Lower leg skin (tissue), 4 donors: ENCODE measurements around the gene FASTKD3. TPM values are rescaled to one million over a fixed set of nuclear protein-coding genes. Genes with fewer than 3 reads are reported as not detected.

Experiments
- DNase-seq, 2 donors: peaks; one replicate each; pipeline ENCODE4 v3.0.0-alpha.2; 2019; ENCODE audit warnings: low spot score in 2 of 2
- H3K4me3 ChIP-seq: fragments of 200-600 bp; sonication (generic); 2 replicates; pipeline ENCODE4 v1.5.1; 2017; ENCODE audit warnings: mild to moderate bottlenecking, low read depth; ENCODE audit not compliant: poor library complexity, severe bottlenecking
- POLR2A ChIP-seq, 2 donors: fragments of 450-650 bp; IDR thresholded peaks; one replicate each; pipeline ENCODE4 v1.6.1; 2016 to 2017; ENCODE audit warnings: antibody characterized with exemption in 2 of 2, mild to moderate bottlenecking in 1 of 2, moderate library complexity in 1 of 2
- WGBS, 2 donors: methylation state at CpG; one replicate each; pipeline ENCODE4 v1.1.5; 2018; 5-methylcytosine and 5-hydroxymethylcytosine counted together
- intact Hi-C: fragments of 100-400 bp; cut with DNase I; formaldehyde crosslinking; loops from one replicate; pipeline ENCODE4 v1.15.0; 2023; ENCODE audit warnings: low total_unique reads
- total RNA-seq, 4 donors: library from RNA; depleted of rRNA; stranded (reverse); fragments of >200 nt; gene quantifications; one replicate each; pipeline ENCODE4 v1.1.0, GENCODE V29; 2016
- TF ChIP-seq, protein P1 (sequence below), 3 donors: fragments of 450-650 bp; IDR thresholded peaks; one replicate each; pipeline ENCODE4 v1.5.1; 2016; ENCODE audit warnings: antibody characterized with exemption in 3 of 3, mild to moderate bottlenecking in 3 of 3, moderate library complexity in 2 of 3

The FASTKD3 gene
- total RNA-seq, 4 donors from 2014 or later = 6.0 to 17.6 (median 8.4) TPM

DNA sequence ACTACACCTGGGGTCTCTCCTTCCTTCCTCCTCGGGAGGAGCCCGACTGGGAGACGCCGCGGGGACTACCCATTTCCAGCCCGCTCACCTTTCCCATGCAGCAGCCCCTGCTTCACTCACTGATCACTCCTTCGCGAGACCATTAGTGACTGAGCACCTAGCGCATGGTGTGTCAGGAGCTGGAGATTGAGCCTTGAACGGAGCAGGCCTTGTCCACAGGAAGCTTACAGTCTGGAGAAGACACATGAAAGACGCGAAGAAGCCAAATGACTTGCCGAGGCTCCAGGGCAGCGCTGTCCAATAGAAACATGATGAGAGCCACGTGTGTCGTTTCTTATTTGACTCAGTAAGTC is 17.6 kb downstream of the FASTKD3 start:
- TF ChIP-seq, protein P1, sequence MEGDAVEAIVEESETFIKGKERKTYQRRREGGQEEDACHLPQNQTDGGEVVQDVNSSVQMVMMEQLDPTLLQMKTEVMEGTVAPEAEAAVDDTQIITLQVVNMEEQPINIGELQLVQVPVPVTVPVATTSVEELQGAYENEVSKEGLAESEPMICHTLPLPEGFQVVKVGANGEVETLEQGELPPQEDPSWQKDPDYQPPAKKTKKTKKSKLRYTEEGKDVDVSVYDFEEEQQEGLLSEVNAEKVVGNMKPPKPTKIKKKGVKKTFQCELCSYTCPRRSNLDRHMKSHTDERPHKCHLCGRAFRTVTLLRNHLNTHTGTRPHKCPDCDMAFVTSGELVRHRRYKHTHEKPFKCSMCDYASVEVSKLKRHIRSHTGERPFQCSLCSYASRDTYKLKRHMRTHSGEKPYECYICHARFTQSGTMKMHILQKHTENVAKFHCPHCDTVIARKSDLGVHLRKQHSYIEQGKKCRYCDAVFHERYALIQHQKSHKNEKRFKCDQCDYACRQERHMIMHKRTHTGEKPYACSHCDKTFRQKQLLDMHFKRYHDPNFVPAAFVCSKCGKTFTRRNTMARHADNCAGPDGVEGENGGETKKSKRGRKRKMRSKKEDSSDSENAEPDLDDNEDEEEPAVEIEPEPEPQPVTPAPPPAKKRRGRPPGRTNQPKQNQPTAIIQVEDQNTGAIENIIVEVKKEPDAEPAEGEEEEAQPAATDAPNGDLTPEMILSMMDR (IDR thresholded peaks at IDR 0.05) = no peak
- no peak for TF ChIP-seq POLR2A (IDR thresholded peaks at IDR 0.05)
- DNase-seq = no peak
- intact Hi-C loops = no loop called here
- 58 to 66% methylated on average over 16 of the region's 16 CpGs for WGBS, 2 donors
- H3K4me3 ChIP-seq = no peak overlapping the region

DNA sequence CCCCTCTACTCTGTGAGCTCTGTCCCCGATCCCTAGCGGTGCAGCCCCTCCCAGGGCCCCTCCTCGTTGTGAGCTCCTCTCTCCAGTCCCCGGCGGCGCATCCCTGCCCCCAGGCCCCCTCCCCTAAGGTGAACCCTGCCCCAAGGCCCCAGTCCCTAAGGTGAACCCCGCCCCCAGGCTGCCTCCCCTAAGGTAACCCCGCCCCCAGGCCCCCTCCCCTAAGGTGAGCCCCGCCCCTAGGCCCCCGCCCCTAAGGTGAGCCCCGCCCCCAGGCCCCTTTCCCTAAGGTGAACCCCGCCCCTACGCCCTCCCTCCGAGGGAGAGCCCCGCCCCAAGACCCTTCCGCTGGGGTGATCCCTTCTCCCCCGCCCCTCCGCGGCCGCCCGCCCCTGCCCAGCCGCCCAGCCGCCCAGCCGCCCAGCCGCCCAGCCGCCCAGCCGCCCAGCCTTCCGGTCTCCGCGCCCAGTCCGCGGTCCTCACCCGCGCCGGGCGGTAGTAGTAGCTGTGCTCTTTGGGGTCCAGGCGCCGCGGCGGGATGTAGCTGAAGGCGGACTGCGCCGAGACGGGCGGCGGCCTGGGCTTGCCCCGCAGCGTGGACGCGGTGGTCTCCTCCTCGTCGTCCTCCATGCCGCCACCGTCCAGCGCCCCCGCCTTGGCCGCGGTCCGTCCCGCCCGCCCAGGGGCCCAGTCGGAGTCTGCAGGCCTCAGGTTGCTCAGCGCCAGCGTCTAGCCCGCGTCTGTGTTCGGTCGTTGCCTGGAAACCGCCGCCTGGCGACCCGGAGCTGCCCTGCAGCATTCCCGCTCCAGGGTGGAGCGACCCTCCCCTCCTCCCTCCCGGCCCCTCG is 18.2 kb downstream of the FASTKD3 start, which contains the start of gene CFAP90:
TSS of gene CFAP90 (minus strand) at position 739 of the 845 bp plus-strand sequence. CDS start at position 627, 112 bp downstream.
- intact Hi-C loops = no loop called here
- H3K4me3 ChIP-seq = no peak within 1 kb of the TSS
- no peak for DNase-seq
- TF ChIP-seq, protein P1 (IDR thresholded peaks at IDR 0.05) = no peak
- no peak for TF ChIP-seq POLR2A (IDR thresholded peaks at IDR 0.05)
- WGBS, 2 donors = 4 to 13% methylated on average over 20 to 37 of the region's 76 CpGs

DNA sequence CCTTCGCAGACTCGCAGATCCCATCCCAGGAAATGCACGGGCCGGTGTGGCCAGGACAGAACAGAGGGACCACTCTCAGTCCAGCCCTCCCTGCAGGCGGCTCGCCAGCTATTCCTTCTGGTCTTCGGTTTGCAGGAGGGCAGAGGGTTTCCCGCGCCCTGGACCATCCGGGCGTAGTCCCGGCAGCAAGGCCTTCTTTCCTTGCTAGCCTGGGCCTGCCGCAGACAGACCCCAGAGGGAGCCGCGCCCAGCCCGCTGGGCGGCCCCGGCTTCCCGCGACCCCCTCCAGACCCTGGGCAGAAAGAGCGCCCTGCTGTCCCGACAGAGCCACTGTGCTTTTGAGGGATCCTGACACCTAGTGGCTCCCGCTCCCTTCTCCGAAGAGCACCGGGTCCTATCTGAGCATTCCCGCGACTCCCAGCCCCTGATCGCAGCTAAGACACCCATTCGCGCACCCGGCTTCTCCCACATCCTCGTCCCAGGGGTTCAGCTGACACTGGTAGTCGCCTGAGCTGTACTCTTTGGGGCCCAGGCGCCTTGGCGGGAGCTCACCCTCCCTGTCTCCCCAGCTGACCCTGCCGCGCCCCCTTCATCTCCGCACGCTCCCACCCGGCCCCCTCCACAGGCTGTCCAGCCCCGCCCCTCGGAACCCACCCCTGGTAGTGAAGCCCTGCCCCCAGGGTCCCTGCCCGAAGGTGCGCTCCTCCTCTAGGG is 19.0 kb downstream of the FASTKD3 start:
- no peak overlapping the region for H3K4me3 ChIP-seq
- WGBS, 2 donors = 5 to 7% methylated on average over 31 to 35 of the region's 44 CpGs
- intact Hi-C loops = no loop called here
- peak in 1 of 2 donors; percentile 91 for DNase-seq
- no peak for TF ChIP-seq POLR2A (IDR thresholded peaks at IDR 0.05)
- TF ChIP-seq, protein P1 (IDR thresholded peaks at IDR 0.05) = no peak

DNA sequence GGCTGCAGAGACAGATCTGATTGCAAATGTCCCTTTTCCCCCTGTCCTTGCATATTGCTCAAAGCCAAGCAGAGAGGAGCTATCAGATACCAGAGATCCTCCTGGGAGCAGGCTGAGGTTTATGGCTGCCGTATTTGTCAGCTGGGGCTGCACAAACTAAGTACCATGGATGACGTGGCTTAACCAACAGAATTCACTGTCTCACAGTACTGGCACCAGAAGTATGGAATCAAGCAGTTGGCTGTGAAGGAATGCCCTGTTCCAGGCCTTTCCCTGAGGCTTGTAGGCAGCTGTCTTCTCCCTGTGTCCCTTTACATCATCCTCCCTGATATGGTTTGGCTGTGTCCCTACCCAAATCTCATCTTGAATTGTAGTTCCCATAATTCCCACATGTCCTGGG is 20.5 kb downstream of the FASTKD3 start:
- TF ChIP-seq, protein P1 (IDR thresholded peaks at IDR 0.05) = no peak
- TF ChIP-seq POLR2A (IDR thresholded peaks at IDR 0.05) = no peak

DNA sequence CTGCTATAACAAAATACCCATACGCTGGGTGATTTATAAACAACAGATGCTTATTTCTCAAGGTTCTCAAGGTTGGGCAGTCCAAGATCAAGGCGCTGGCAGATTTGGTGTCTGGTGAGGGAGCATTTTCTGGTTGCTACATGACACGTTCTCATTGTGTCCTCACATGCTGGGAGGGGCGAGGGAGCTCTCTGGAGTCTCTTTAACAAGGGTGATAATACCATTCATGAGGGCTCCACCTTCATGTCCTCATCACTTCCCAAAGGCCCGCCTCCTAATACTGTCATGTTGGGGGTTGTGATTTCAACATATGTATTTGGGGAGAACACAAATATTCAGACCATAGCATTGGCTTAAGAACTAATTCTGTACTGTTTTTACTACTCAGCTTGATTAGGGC is 22.5 kb downstream of the FASTKD3 start:
- TF ChIP-seq, protein P1 (IDR thresholded peaks at IDR 0.05) = no peak
- TF ChIP-seq POLR2A (IDR thresholded peaks at IDR 0.05) = no peak
- no peak overlapping the region for H3K4me3 ChIP-seq
- 82 to 92% methylated on average over 5 of the region's 5 CpGs for WGBS, 2 donors
- DNase-seq = no peak
- intact Hi-C loops = no loop called here

More for the DNA sequence above, 20.5 kb downstream of the FASTKD3 start:
- no peak for DNase-seq
- no peak overlapping the region for H3K4me3 ChIP-seq
- intact Hi-C loops = no loop called here
- WGBS, 2 donors = 73 to 78% methylated on average over 2 of the region's 2 CpGs
